ENCODE data around the gene GRID1.

DNA sequence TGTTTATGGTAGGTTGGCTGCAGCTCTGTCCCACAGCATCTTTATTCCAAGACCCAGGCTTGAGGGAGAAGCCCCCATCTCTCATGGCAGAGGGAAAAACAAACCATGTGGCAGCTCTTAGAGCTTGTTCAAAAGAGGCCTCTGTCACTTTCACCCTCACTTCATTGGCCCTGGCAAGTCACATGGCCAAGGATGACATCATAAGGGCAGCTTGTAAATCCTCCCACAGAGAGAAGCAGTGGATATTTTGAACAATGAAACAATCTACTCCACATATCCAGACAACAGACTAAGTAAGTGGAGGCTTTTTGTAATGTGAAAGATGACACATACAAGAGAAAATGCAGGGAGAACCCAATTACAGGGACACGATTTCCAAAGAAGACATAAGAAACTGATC, 108.1 kb downstream of the GRID1 start:
- TF ChIP-seq, protein P1, sequence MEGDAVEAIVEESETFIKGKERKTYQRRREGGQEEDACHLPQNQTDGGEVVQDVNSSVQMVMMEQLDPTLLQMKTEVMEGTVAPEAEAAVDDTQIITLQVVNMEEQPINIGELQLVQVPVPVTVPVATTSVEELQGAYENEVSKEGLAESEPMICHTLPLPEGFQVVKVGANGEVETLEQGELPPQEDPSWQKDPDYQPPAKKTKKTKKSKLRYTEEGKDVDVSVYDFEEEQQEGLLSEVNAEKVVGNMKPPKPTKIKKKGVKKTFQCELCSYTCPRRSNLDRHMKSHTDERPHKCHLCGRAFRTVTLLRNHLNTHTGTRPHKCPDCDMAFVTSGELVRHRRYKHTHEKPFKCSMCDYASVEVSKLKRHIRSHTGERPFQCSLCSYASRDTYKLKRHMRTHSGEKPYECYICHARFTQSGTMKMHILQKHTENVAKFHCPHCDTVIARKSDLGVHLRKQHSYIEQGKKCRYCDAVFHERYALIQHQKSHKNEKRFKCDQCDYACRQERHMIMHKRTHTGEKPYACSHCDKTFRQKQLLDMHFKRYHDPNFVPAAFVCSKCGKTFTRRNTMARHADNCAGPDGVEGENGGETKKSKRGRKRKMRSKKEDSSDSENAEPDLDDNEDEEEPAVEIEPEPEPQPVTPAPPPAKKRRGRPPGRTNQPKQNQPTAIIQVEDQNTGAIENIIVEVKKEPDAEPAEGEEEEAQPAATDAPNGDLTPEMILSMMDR (IDR thresholded peaks at IDR 0.05): no peak
- no peak for TF ChIP-seq ZFX (IDR thresholded peaks at IDR 0.05; ENCODE audit: borderline replicate concordance)

Measured in 22Rv1 (cell line).